GM12878 (cell line): ENCODE data around the gene INCA1. TPM values are rescaled to one million over a fixed set of nuclear protein-coding genes. Genes with fewer than 3 reads are reported as not detected.

Experiments
- ATAC-seq: fragments of 200-7000 bp; cut with Tn5 transposase; 3 replicates; pipeline ENCODE4 v1.9.1; 2020; ENCODE audit warnings: mild to moderate bottlenecking, moderate library complexity
- BruUV-seq: library from RNA; stranded (reverse); fragments of 400-500 nt; replicated peaks from 2 replicates; lab custom pipeline; 2021; lab: Mats Ljungman, UMichigan
- CTCF ChIA-PET: fragments of 300-600 bp; sonication (Branson Sonifier 250); formaldehyde crosslinking; extraction: SDS; loops from one replicate; lab custom pipeline; 2021; ENCODE audit warnings: inconsistent platforms; lab: Yijun Ruan, JAX
- POLR2A ChIA-PET: fragments of 350-600 bp; formaldehyde crosslinking; extraction: SDS; loops from one replicate; lab custom pipeline; 2021; ENCODE audit warnings: inconsistent platforms; lab: Charles Lee
- RAD21 ChIA-PET: fragments of 300-600 bp; sonication (Branson Sonifier 250); formaldehyde crosslinking; loops from one replicate; lab custom pipeline; 2023; ENCODE audit warnings: antibody characterized with exemption; ENCODE audit not compliant: unreplicated experiment; lab: Charles Lee
- SMC1A ChIA-PET: fragments of 300-600 bp; sonication (Branson Sonifier 250); formaldehyde crosslinking; loops from one replicate; lab custom pipeline; 2023; ENCODE audit not compliant: unreplicated experiment, uncharacterized antibody; lab: Charles Lee
- DNase-seq: peaks from one replicate; pipeline ENCODE4 v3.0.0-alpha.2; 2011; ENCODE audit warnings: low read depth, low spot score
- FAIRE-seq: peaks from 3 replicates; lab custom pipeline; 2011; peaks lifted over from hg19 to GRCh38; lab: Jason Lieb, UNC
- H2AFZ ChIP-seq: 2 replicates; pipeline ENCODE4 v1.6.0; 2011; ENCODE audit warnings: low read depth, low read length, control low read depth; ENCODE audit not compliant: control insufficient read depth
- H3K27ac ChIP-seq: 2 replicates; pipeline ENCODE4 v1.5.1; 2011; ENCODE audit warnings: control low read depth; ENCODE audit not compliant: control insufficient read depth, insufficient read depth
- H3K27me3 ChIP-seq, 2 experiments: replicated peaks in 1 of 2; 2 replicates each; pipeline versions ENCODE4 v1.6.0 to v1.6.1; 2011; ENCODE audit warnings: low read length in 1 of 2; ENCODE audit not compliant: control insufficient read depth in 2 of 2, insufficient read depth in 2 of 2
- H3K36me3 ChIP-seq, 2 experiments: 2 replicates each; pipeline ENCODE4 v1.5.1; 2011; ENCODE audit warnings: low read length in 1 of 2; ENCODE audit not compliant: control insufficient read depth in 2 of 2, insufficient read depth in 2 of 2
- H3K4me1 ChIP-seq: 2 replicates; pipeline ENCODE4 v1.6.1; 2011; ENCODE audit warnings: mild to moderate bottlenecking, low read length, moderate library complexity, mixed read lengths; ENCODE audit not compliant: control insufficient read depth, insufficient read depth
- H3K4me2 ChIP-seq: 2 replicates; pipeline ENCODE4 v1.6.0; 2011; ENCODE audit warnings: control low read depth; ENCODE audit not compliant: control insufficient read depth, insufficient read depth
- H3K4me3 ChIP-seq: fragments of 200-600 bp; sonication (generic); 2 replicates; pipeline ENCODE4 v1.5.1; 2016
- H3K79me2 ChIP-seq: 2 replicates; pipeline ENCODE4 v1.6.0; 2011; ENCODE audit warnings: low read length; ENCODE audit not compliant: control insufficient read depth, insufficient read depth
- H3K9ac ChIP-seq: 2 replicates; pipeline ENCODE4 v1.8.0; 2011; ENCODE audit warnings: low read length, control low read depth, mixed read lengths; ENCODE audit not compliant: control insufficient read depth, insufficient read depth
- H3K9me3 ChIP-seq: replicated peaks from 3 replicates; pipeline ENCODE4 v1.5.1; 2011; ENCODE audit warnings: mild to moderate bottlenecking, low read length; ENCODE audit not compliant: control insufficient read depth, insufficient read depth
- H4K20me1 ChIP-seq: 2 replicates; pipeline ENCODE4 v1.6.0; 2011; ENCODE audit not compliant: control insufficient read depth, insufficient read depth
- ATF3 ChIP-seq: IDR thresholded peaks from 2 replicates; pipeline ENCODE4 v1.6.1; 2011; ENCODE audit warnings: low read depth, mild to moderate bottlenecking, low read length, moderate library complexity, borderline replicate concordance; ENCODE audit errors: extremely low read depth
- CHD1 ChIP-seq: IDR thresholded peaks from 2 replicates; pipeline ENCODE4 v1.6.1; 2012; ENCODE audit warnings: low read depth, low read length, improper control_type of control experiment
- CHD2 ChIP-seq: IDR thresholded peaks from 2 replicates; pipeline ENCODE4 v1.6.1; 2011; ENCODE audit warnings: low read depth, low read length, improper control_type of control experiment, borderline replicate concordance
- E2F4 ChIP-seq: IDR thresholded peaks from 2 replicates; pipeline ENCODE4 v1.6.1; 2012; ENCODE audit warnings: low read depth, low read length, improper control_type of control experiment
- E2F8 ChIP-seq: fragments of 450-650 bp; IDR thresholded peaks from 2 replicates; pipeline ENCODE4 v1.6.1; 2018; ENCODE audit warnings: mild to moderate bottlenecking, low read depth, moderate library complexity; ENCODE audit not compliant: partially characterized antibody
- FOS ChIP-seq: IDR thresholded peaks from 3 replicates; pipeline ENCODE4 v1.6.1; 2011; ENCODE audit warnings: borderline replicate concordance; ENCODE audit not compliant: insufficient read length; ENCODE audit errors: extremely low read depth
- PKNOX1 ChIP-seq: fragments of 450-650 bp; IDR thresholded peaks from 2 replicates; pipeline ENCODE4 v1.6.1; 2016; ENCODE audit warnings: mild to moderate bottlenecking
- SMAD1 ChIP-seq: fragments of 450-650 bp; IDR thresholded peaks from 2 replicates; pipeline ENCODE4 v1.6.1; 2018; ENCODE audit warnings: mild to moderate bottlenecking, low read depth; ENCODE audit not compliant: partially characterized antibody
- SMARCA5 ChIP-seq: fragments of 450-650 bp; IDR thresholded peaks from 2 replicates; pipeline ENCODE4 v1.6.1; 2017; ENCODE audit warnings: mild to moderate bottlenecking
- STAT3 ChIP-seq: IDR thresholded peaks from 2 replicates; pipeline ENCODE4 v1.6.1; 2011; ENCODE audit warnings: low read depth, low read length, improper control_type of control experiment
- ZNF207 ChIP-seq: fragments of 450-650 bp; IDR thresholded peaks from 2 replicates; pipeline ENCODE4 v1.6.1; 2014; ENCODE audit warnings: antibody characterized with exemption, mild to moderate bottlenecking, borderline replicate concordance
- ZNF384 ChIP-seq: IDR thresholded peaks from 2 replicates; pipeline ENCODE4 v1.6.1; 2012; ENCODE audit warnings: low read depth, mild to moderate bottlenecking, low read length, improper control_type of control experiment, borderline replicate concordance
- ZNF622 ChIP-seq: fragments of 450-650 bp; IDR thresholded peaks from 2 replicates; pipeline ENCODE4 v1.6.1; 2017; ENCODE audit warnings: mild to moderate bottlenecking, inconsistent platforms
- WGBS: methylation state at CpG from one replicate; pipeline ENCODE4 v1.1.6; 2016; ENCODE audit warnings: low lambda C conversion rate; ENCODE audit not compliant: insufficient replicate concordance, insufficient coverage; ENCODE audit errors: missing lambda C conversion rate; 5-methylcytosine and 5-hydroxymethylcytosine counted together
- in situ Hi-C: fragments of 300-500 bp; cut with MboI; formaldehyde crosslinking; loops from 9 replicates; pipeline ENCODE4 v1.14.3; 2018; ENCODE audit warnings: mixed read lengths
- intact Hi-C: fragments of 100-400 bp; cut with micrococcal nuclease; formaldehyde crosslinking; loops from one replicate; pipeline ENCODE4 v1.14.2; 2022; ENCODE audit not compliant: unreplicated experiment
- polyA plus RNA-seq, 11 experiments: library from polyadenylated mRNA; depleted of rRNA in 4 of 11; unstranded in 6 of 11; stranded (reverse) in 5 of 11; fragments of >200 nt; fragmentation: Nextera tagmentation in 4 of 11; fragmentation: Illumina TruSeq in 1 of 11; extraction: Ambion mirVana in 4 of 11; extraction: Trizol in 1 of 11; gene quantifications; 1 replicate in 1 of 11; 2 replicates in 10 of 11; pipeline versions ENCODE4 v1.2.1 to v1.2.3, GENCODE V29; 2011 to 2016; ENCODE audit warnings: inconsistent platforms in 2 of 11, missing spikeins in 2 of 11, low read depth in 1 of 11
- total RNA-seq, 4 experiments: library from RNA; depleted of rRNA in 3 of 4; stranded (reverse); fragments of >200 nt in 3 of 4; fragmentation: Illumina TruSeq in 1 of 4; extraction: Trizol in 1 of 4; gene quantifications; 2 replicates each; pipeline versions ENCODE4 v1.2.1 to v1.2.3, GENCODE V29; 2013 to 2021

Gene INCA1
- total and polyA plus RNA-seq, 10 of the 15 experiments (the other 5 are each of a cell fraction or from before 2014, with no cell fraction given) = 0.19 to 1.8 (median 0.45) TPM

- no peak for TF ChIP-seq ZNF622
These were observed 27.3 kb upstream of the INCA1 start (continued) for GRCh38 chr17:5024604-5025003.

- Histone ChIP-seq H3K27ac (no peak overlapping the region), H3K9ac (no peak overlapping the region), H3K36me3 (peaks cover 9 to 23% of the 10 kb centered on the region in 2 experiments), H4K20me1 (no peaks in the 10 kb centered on the region), H3K4me2 (no peak overlapping the region), H2AFZ (no peak overlapping the region), H3K9me3 (no peaks in the 10 kb centered on the region), H3K4me3 (no peak overlapping the region), H3K79me2 (no peaks in the 10 kb centered on the region), H3K4me1 (no peaks in the 10 kb centered on the region), H3K27me3 (no peaks in the 10 kb centered on the region)
- BruUV-seq = no TSS peak
- ATAC-seq (no peak), FAIRE-seq (no peak), DNase-seq (no peak)
- ChIA-PET RAD21 (no interaction called here), POLR2A (interaction anchor here (0.6 to 0.9 kb wide), 2 partner anchors 26 to 1324 kb away, joined by 3 to 6 read pairs; partner anchors contain the start of genes INCA1 and KIF1C), CTCF (interaction anchor here (0.5 kb wide), 1 partner anchor 142 kb away, joined by 3 read pairs; no protein-coding TSS in a partner anchor), SMC1A (no interaction called here)
- intact Hi-C loops = no loop called here
- in situ Hi-C loops = no loop called here
- WGBS = 98% methylated on average over 22 of the region's 29 CpGs
- no peak for TF ChIP-seq SMARCA5
- no peak for TF ChIP-seq ATF3
- TF ChIP-seq ZNF207 = no peak
- TF ChIP-seq E2F8 = no peak
- no peak for TF ChIP-seq CHD1
- no peak for TF ChIP-seq FOS
- no peak for TF ChIP-seq CHD2
- no peak for TF ChIP-seq E2F4
- TF ChIP-seq PKNOX1 = no peak
- TF ChIP-seq STAT3 = no peak
- no peak for TF ChIP-seq ZNF384
- no peak for TF ChIP-seq SMAD1
- TF ChIP-seq ZNF622 = no peak
These were observed 26.3 kb upstream of the INCA1 start for GRCh38 chr17:5023588-5024147.
